Measurements from ENCODE around the gene PPP1R1A.

Gene PPP1R1A

GRCh38 chr12:54569995-54570528, 18.4 kb downstream of the PPP1R1A start:
- no peak for DNase-seq

- no peak for DNase-seq
These were observed 19.4 kb downstream of the PPP1R1A start for GRCh38 chr12:54569072-54569471.

GRCh38 chr12:54566792-54567191, 21.7 kb downstream of the PPP1R1A start:
- no peak for DNase-seq

GRCh38 chr12:54565986-54566544, 22.4 kb downstream of the PPP1R1A start:
- DNase-seq: no peak

GRCh38 chr12:54565310-54565985, 23.0 kb downstream of the PPP1R1A start:
- DNase-seq: no peak

GRCh38 chr12:54564768-54565167, 23.7 kb downstream of the PPP1R1A start:
- no peak for DNase-seq

GRCh38 chr12:54563787-54564186, 24.7 kb downstream of the PPP1R1A start:
- no peak for DNase-seq

- DNase-seq: no peak
These were observed 25.6 kb downstream of the PPP1R1A start for GRCh38 chr12:54562750-54563356.

- DNase-seq: no peak
These were observed 27.3 kb downstream of the PPP1R1A start for GRCh38 chr12:54561164-54561563.

GRCh38 chr12:54560374-54560858, 28.0 kb downstream of the PPP1R1A start:
- DNase-seq: peak; percentile 82

GRCh38 chr12:54558759-54559158, 29.7 kb downstream of the PPP1R1A start:
- DNase-seq: no peak

GRCh38 chr12:54558311-54558710, 30.1 kb downstream of the PPP1R1A start:
- DNase-seq: no peak

- no peak for DNase-seq
These were observed 32.7 kb downstream of the PPP1R1A start for GRCh38 chr12:54555670-54556257.

- DNase-seq: peak; percentile 9
These were observed 38.5 kb downstream of the PPP1R1A start for GRCh38 chr12:54549774-54550451.

GRCh38 chr12:54546511-54546910, 41.9 kb downstream of the PPP1R1A start:
- DNase-seq: no peak

GRCh38 chr12:54544743-54545142, 43.7 kb downstream of the PPP1R1A start:
- no peak for DNase-seq

GRCh38 chr12:54543526-54543925, 44.9 kb downstream of the PPP1R1A start:
- DNase-seq: no peak

- DNase-seq: no peak
These were observed 46.6 kb downstream of the PPP1R1A start for GRCh38 chr12:54541751-54542290.

- no peak for DNase-seq
These were observed 50.2 kb downstream of the PPP1R1A start for GRCh38 chr12:54538136-54538700.

- DNase-seq: no peak
These were observed 53.0 kb downstream of the PPP1R1A start for GRCh38 chr12:54535474-54535873.

- DNase-seq: no peak
These were observed 58.9 kb downstream of the PPP1R1A start for GRCh38 chr12:54529581-54529980.
